Spleen (tissue), 11 donors: ENCODE results near the gene SMYD2. TPM values are rescaled to one million over a fixed set of nuclear protein-coding genes. Genes with fewer than 3 reads are reported as not detected.

Source experiments
- DNase-seq: peaks from one replicate; pipeline ENCODE4 v3.0.0-alpha.2; 2020
- H3K27ac ChIP-seq, 8 donors: fragments of 200-600 bp; sonication (generic) in 7 of 8; 1 replicate in 4 of 8; 2 replicates in 4 of 8; pipeline versions ENCODE4 v1.5.0 to v1.8.0; 2016 to 2021; ENCODE audit warnings: inconsistent platforms in 4 of 8, mild to moderate bottlenecking in 4 of 8, moderate library complexity in 1 of 8
- H3K27me3 ChIP-seq, 7 donors: fragments of 200-600 bp; sonication (generic) in 6 of 7; replicated peaks in 1 of 7; 1 replicate in 4 of 7; 2 replicates in 3 of 7; pipeline versions ENCODE4 v1.5.0 to v1.8.0; 2016 to 2021; ENCODE audit warnings: inconsistent platforms in 3 of 7, mild to moderate bottlenecking in 1 of 7
- H3K36me3 ChIP-seq, 6 donors: fragments of 200-600 bp; sonication (generic) in 5 of 6; 1 replicate in 4 of 6; 2 replicates in 2 of 6; pipeline versions ENCODE4 v1.5.0 to v1.8.0; 2016 to 2021; ENCODE audit warnings: inconsistent platforms in 2 of 6
- H3K4me1 ChIP-seq, 6 donors: fragments of 200-600 bp; sonication (generic) in 5 of 6; 1 replicate in 3 of 6; 2 replicates in 3 of 6; pipeline versions ENCODE4 v1.5.0 to v1.8.0; 2016 to 2021; ENCODE audit warnings: inconsistent platforms in 3 of 6
- H3K4me3 ChIP-seq, 8 donors: fragments of 200-600 bp; sonication (generic) in 7 of 8; 1 replicate in 4 of 8; 2 replicates in 4 of 8; pipeline versions ENCODE4 v1.5.0 to v1.8.0; 2016 to 2021; ENCODE audit warnings: inconsistent platforms in 4 of 8, mild to moderate bottlenecking in 4 of 8, moderate library complexity in 2 of 8
- H3K9me3 ChIP-seq, 8 donors: fragments of 200-600 bp; sonication (generic) in 7 of 8; 1 replicate in 4 of 8; 2 replicates in 4 of 8; pipeline versions ENCODE4 v1.5.0 to v1.8.0; 2016 to 2021; ENCODE audit warnings: inconsistent platforms in 4 of 8
- POLR2A ChIP-seq, 3 donors: fragments of 450-650 bp; IDR thresholded peaks; one replicate each; pipeline ENCODE4 v1.5.1; 2017; ENCODE audit warnings: antibody characterized with exemption in 3 of 3, mild to moderate bottlenecking in 1 of 3
- POLR2AphosphoS5 ChIP-seq, 3 donors: sonication (generic); formaldehyde crosslinking; IDR thresholded peaks; one replicate each; pipeline ENCODE4 v1.5.1; 2017; ENCODE audit warnings: antibody characterized with exemption in 3 of 3
- WGBS, 5 donors: extraction: QIAGEN DNeasy Blood & Tissue Kit in 3 of 5; methylation state at CpG; one replicate each; pipeline versions ENCODE4 v1.1.5 to v1.1.7; 2013 to 2018; 5-methylcytosine and 5-hydroxymethylcytosine counted together
- intact Hi-C: fragments of 100-400 bp; cut with DNase I; formaldehyde crosslinking; loops from one replicate; pipeline ENCODE4 v1.15.0; 2023; ENCODE audit warnings: low total_unique reads
- polyA plus RNA-seq, 3 donors: library from polyadenylated mRNA; stranded (reverse); fragments of 200-250 nt; gene quantifications; one replicate each; pipeline ENCODE4 v1.2.1, GENCODE V29; 2013
- total RNA-seq, 7 donors: library from RNA; depleted of rRNA in 3 of 7; stranded (reverse); fragments of >200 nt in 3 of 7; fragmentation: NEBNext Ultra II Directional in 4 of 7; extraction: Animal tissue kit (Norgen Biotek cat#: 25700) in 4 of 7; gene quantifications; one replicate each; pipeline versions ENCODE4 v1.1.0 to v1.2.1, GENCODE V29; 2016 to 2021
- TF ChIP-seq, protein P1 (sequence below), 11 experiments: fragments of 200-600 bp in 7 of 11; fragments of 450-650 bp in 4 of 11; sonication (generic) in 4 of 11; IDR thresholded peaks in 8 of 11; conservative IDR thresholded peaks in 3 of 11; 1 replicate in 7 of 11; 2 replicates in 4 of 11; pipeline versions ENCODE4 v1.4.0 to v1.8.0; 2016 to 2021; ENCODE audit warnings: antibody characterized with exemption in 11 of 11, inconsistent platforms in 4 of 11, mild to moderate bottlenecking in 1 of 11
- donor health status: healthy with polysubstance abuse.
- donor health status: DM: no; HTN: no; CAD: no; lungs with moderate emphysema.
- donor health status: DM: no; HTN: no; CAD: no.
- donor health status: Bipolar disorder and iron deficiency.
- donor health status: healthy.
- donor health status: DM: no; HTN: no; CAD: no.
- donor health status: DM: yes; HTN: yes; CAD: no.

The SMYD2 gene
- total and polyA plus RNA-seq, 10 donors: 23.5 to 39.7 (median 32.1) TPM

DNA sequence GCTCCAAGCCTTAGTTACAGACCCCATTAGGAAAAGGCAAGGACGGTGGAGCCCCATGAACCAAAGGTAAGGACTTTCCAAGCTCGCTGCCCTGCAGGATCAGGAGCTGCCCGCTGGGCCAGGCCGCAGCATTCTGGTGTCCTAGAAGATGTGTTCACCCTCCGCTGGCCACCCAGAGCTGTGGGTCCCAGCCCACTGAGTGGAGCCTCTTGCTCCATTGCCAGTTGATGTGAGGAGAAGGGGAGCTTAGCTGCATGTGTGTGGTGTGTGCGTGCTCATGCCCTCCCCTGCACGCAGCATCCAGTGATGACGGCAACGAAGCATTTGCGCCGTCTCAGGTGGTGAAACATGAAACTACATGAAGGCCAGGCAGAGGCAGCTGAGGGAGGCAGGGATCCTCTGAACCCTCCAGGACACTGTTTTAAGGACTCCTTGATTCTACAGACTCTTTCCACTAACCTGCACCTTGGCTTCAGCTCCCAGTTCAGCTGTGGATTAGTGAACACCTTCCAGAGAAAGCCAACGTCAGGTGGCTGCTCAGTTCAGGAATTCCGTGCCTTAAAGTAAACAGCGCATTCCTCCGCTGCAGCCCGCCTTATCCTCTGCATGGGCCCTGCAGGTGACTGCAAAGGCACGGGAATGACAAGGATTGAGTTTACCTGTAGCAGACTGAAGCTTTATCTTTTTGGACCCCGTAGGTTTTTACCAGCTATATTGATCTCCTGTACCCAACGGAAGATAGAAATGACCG lies 48.7 kb downstream of the SMYD2 start:
- Histone ChIP-seq H3K4me3 (no peak overlapping the region), H3K27ac (peak overlapping the region in 3 of 8 donors; percentile 4 to 82 (median 74)), H3K4me1 (peaks cover 0 to 64% (median 24%) of the 10 kb centered on the region in 6 donors), H3K9me3 (no peaks in the 10 kb centered on the region), H3K27me3 (no peaks in the 10 kb centered on the region), H3K36me3 (peaks cover 0 to 66% (median 15%) of the 10 kb centered on the region in 6 donors)
- WGBS, 5 donors: 90 to 96% (median 95%) methylated on average over 20 of the region's 20 CpGs
- TF ChIP-seq, protein P1, sequence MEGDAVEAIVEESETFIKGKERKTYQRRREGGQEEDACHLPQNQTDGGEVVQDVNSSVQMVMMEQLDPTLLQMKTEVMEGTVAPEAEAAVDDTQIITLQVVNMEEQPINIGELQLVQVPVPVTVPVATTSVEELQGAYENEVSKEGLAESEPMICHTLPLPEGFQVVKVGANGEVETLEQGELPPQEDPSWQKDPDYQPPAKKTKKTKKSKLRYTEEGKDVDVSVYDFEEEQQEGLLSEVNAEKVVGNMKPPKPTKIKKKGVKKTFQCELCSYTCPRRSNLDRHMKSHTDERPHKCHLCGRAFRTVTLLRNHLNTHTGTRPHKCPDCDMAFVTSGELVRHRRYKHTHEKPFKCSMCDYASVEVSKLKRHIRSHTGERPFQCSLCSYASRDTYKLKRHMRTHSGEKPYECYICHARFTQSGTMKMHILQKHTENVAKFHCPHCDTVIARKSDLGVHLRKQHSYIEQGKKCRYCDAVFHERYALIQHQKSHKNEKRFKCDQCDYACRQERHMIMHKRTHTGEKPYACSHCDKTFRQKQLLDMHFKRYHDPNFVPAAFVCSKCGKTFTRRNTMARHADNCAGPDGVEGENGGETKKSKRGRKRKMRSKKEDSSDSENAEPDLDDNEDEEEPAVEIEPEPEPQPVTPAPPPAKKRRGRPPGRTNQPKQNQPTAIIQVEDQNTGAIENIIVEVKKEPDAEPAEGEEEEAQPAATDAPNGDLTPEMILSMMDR (IDR thresholded peaks at IDR 0.05 in 8 of 11, conservative IDR thresholded peaks at IDR 0.05 in 3 of 11): no peak
- TF ChIP-seq POLR2AphosphoS5 (IDR thresholded peaks at IDR 0.05): no peak
- intact Hi-C loops: loop anchor here (5.0 kb wide), 3 partner anchors 62 to 258 kb away; no protein-coding TSS in a partner anchor
- no peak for DNase-seq

DNA sequence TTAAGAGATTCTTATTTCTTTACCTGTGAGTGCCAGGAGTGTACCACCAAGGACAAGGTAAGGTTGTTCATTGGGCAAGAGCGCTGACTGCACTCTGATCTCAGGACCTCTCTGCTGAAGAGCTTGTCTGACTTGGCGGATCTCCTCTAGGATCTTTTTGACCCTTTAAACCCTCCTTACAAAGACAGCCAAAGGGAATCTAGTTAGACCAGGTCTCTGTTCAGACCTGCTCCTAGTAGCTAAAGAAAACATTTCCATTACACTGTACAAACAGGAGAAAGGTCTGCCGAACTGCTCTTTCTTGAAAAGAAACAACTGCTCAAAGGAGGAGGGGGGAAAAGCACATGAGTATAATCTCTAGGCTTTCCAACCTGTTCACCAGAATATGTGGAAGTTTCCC lies 49.3 kb downstream of the SMYD2 start:
- Histone ChIP-seq H3K4me3 (no peak overlapping the region), H3K27me3 (no peaks in the 10 kb centered on the region), H3K9me3 (no peaks in the 10 kb centered on the region), H3K36me3 (peaks cover 0 to 66% (median 17%) of the 10 kb centered on the region in 6 donors), H3K4me1 (peaks cover 0 to 64% (median 24%) of the 10 kb centered on the region in 6 donors), H3K27ac (peak overlapping the region in 6 of 8 donors; percentile 55 to 82 (median 67))
- intact Hi-C loops: loop anchor here (5.0 kb wide), 1 partner anchor 257 kb away; no protein-coding TSS in a partner anchor
- WGBS, 5 donors: 89 to 95% (median 92%) methylated on average over 3 of the region's 3 CpGs
- TF ChIP-seq POLR2AphosphoS5 (IDR thresholded peaks at IDR 0.05) (no peak), POLR2A (IDR thresholded peaks at IDR 0.05) (no peak)
- TF ChIP-seq, protein P1 (IDR thresholded peaks at IDR 0.05 in 8 of 11, conservative IDR thresholded peaks at IDR 0.05 in 3 of 11): no peak
- DNase-seq: no peak

DNA sequence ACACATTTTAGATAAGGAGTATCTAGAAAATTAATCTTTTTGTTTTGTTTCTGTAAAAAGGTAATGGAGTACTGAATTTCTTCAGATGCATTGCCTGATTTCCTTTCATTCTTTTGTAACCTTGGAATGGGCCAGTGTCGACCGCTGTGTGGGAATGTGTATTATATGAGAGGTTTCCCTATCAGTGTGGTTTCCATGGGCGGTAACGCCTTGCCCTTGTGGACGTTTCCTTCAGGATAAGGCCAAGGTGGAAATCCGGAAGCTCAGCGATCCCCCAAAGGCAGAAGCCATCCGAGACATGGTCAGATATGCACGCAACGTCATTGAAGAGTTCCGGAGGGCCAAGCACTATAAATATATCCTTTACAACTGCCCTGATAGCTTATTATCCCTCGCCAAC lies 49.8 kb downstream of the SMYD2 start:
- no peaks in the 10 kb centered on the region for H3K9me3 ChIP-seq
- intact Hi-C loops: loop anchor here (5.0 kb wide), 1 partner anchor 257 kb away; no protein-coding TSS in a partner anchor
- H3K4me1 ChIP-seq: peaks cover 0 to 64% (median 24%) of the 10 kb centered on the region in 6 donors
- 72 to 88% (median 72%) methylated on average over 12 of the region's 12 CpGs for WGBS, 5 donors
- no peak for DNase-seq
- H3K36me3 ChIP-seq: peaks cover 0 to 66% (median 17%) of the 10 kb centered on the region in 6 donors
- H3K4me3 ChIP-seq: no peak overlapping the region
- H3K27ac ChIP-seq: peak overlapping the region in 7 of 8 donors; percentile 44 to 82 (median 64)
- no peak for TF ChIP-seq POLR2AphosphoS5 (IDR thresholded peaks at IDR 0.05)
- TF ChIP-seq, protein P1 (IDR thresholded peaks at IDR 0.05 in 8 of 11, conservative IDR thresholded peaks at IDR 0.05 in 3 of 11): no peak
- TF ChIP-seq POLR2A (IDR thresholded peaks at IDR 0.05): no peak
- H3K27me3 ChIP-seq: no peaks in the 10 kb centered on the region

DNA sequence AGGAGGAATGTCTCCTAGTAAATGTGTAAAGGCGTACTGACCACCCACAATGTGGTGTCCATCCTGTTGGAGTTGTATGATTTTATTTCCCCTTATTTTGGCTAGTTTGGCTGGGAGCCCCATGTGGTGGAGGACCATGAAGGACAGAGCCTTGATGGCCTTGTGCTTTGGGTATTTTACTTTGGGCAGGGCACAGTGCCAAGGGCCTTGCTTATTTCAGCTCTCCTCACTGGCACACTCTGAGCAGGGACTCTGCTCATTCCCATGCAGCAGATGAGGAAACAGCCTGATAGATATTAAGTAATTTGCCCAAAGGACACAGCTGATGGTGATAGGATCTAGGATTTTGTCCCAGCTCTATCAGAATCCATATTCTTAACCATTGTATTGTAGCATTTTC lies 50.2 kb downstream of the SMYD2 start:
- WGBS, 5 donors: 54 to 88% (median 81%) methylated on average over 1 of the region's 1 CpG
- intact Hi-C loops: loop anchor here (5.0 kb wide), 1 partner anchor 256 kb away; no protein-coding TSS in a partner anchor
- Histone ChIP-seq H3K4me1 (peaks cover 0 to 64% (median 24%) of the 10 kb centered on the region in 6 donors), H3K4me3 (no peak overlapping the region), H3K27me3 (no peaks in the 10 kb centered on the region), H3K27ac (peak overlapping the region in 7 of 8 donors; percentile 44 to 82 (median 64)), H3K36me3 (peaks cover 0 to 66% (median 17%) of the 10 kb centered on the region in 6 donors), H3K9me3 (no peaks in the 10 kb centered on the region)
- DNase-seq: no peak
- TF ChIP-seq POLR2A (IDR thresholded peaks at IDR 0.05) (no peak), POLR2AphosphoS5 (IDR thresholded peaks at IDR 0.05) (peak in 2 of 3 donors; percentile 11 to 36)
- TF ChIP-seq, protein P1 (IDR thresholded peaks at IDR 0.05 in 8 of 11, conservative IDR thresholded peaks at IDR 0.05 in 3 of 11): no peak
